HUES64 (cell line): ENCODE data around the gene NLN.
"Not testable (repeated sequence)": the region's sequence is repeated elsewhere in the genome, so short reads cannot be mapped to it uniquely, and the experiment has no call there.

Experiments used
- H3K27ac ChIP-seq: 2 replicates; pipeline ENCODE4 v1.7.0; 2013; ENCODE audit warnings: low read depth, low read length, inconsistent platforms
- H3K27me3 ChIP-seq: 2 replicates; pipeline ENCODE4 v1.6.1; 2013; ENCODE audit warnings: mild to moderate bottlenecking, low read length; ENCODE audit not compliant: insufficient read depth
- H3K36me3 ChIP-seq: 2 replicates; pipeline ENCODE4 v1.6.1; 2013; ENCODE audit warnings: mild to moderate bottlenecking, low read length; ENCODE audit not compliant: insufficient read depth
- H3K4me1 ChIP-seq: 2 replicates; pipeline ENCODE4 v1.6.1; 2013; ENCODE audit warnings: mild to moderate bottlenecking, low read length, moderate library complexity; ENCODE audit not compliant: insufficient read depth
- H3K4me3 ChIP-seq: 2 replicates; pipeline ENCODE4 v1.5.1; 2013; ENCODE audit warnings: mild to moderate bottlenecking, low read length, moderate library complexity
- H3K9ac ChIP-seq: 2 replicates; pipeline ENCODE4 v1.6.1; 2013; ENCODE audit warnings: mild to moderate bottlenecking, low read depth, low read length
- H3K9me3 ChIP-seq: 2 replicates; pipeline ENCODE4 v1.6.1; 2013; ENCODE audit warnings: low read depth, low read length; ENCODE audit not compliant: insufficient read depth
- WGBS: fragments of 150-250, 120-280 bp; methylation state at CpG from one replicate; pipeline ENCODE4 v1.1.7; 2013; ENCODE audit warnings: missing lambda C conversion rate; 5-methylcytosine and 5-hydroxymethylcytosine counted together

NLN gene

DNA sequence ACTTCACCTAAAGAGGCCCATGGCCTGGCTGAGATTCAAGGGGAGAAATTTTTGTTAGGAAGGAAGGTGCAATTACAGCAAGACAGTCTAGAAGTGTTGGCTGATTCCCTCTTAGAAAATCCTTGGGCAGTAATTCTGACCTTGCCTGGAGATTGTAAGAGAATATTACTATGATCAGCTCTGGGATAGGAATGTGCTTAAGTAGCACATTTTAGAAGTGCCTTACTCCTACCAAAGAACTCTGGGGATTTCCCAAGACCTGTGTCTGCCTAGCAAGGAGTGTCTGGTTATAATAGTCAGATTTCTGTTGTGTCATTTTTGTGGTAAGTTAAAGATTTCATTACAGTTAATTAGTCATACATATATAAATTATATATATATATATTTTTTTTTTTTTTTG is 52.3 kb downstream of the NLN start:
- Histone ChIP-seq H3K27ac (no peak overlapping the region), H3K4me3 (no peak overlapping the region), H3K9me3 (no peaks in the 10 kb centered on the region), H3K27me3 (no peaks in the 10 kb centered on the region), H3K9ac (no peak overlapping the region), H3K4me1 (no peaks in the 10 kb centered on the region), H3K36me3 (peaks cover 60% of the 10 kb centered on the region)

DNA sequence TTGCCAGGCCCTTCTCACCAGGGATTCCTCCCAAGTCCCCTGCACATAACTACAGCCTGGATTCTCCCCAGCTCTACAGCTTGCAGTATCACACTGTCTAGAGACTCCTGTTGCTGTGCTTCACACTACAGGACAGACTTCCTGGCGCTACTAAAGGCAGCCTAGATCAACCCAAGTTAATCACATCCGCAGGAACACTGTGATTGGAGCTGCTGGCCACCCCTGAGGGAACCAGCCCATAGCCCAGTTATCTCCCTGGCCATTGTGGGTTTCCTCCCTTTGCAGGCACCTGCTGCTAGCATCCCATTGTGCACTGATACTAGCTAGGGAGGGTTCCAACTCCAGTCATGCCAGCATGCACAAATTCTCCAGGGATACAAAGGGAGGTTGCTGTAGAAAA is 53.5 kb downstream of the NLN start:
- 93% methylated on average over 2 of the region's 2 CpGs for WGBS
- no peak overlapping the region for H3K27ac ChIP-seq
- no peak overlapping the region for H3K9ac ChIP-seq
- no peaks in the 10 kb centered on the region for H3K9me3 ChIP-seq
- no peaks in the 10 kb centered on the region for H3K27me3 ChIP-seq
- H3K4me3 ChIP-seq = no peak overlapping the region
- H3K36me3 ChIP-seq = peaks cover 60% of the 10 kb centered on the region
- H3K4me1 ChIP-seq = no peaks in the 10 kb centered on the region

DNA sequence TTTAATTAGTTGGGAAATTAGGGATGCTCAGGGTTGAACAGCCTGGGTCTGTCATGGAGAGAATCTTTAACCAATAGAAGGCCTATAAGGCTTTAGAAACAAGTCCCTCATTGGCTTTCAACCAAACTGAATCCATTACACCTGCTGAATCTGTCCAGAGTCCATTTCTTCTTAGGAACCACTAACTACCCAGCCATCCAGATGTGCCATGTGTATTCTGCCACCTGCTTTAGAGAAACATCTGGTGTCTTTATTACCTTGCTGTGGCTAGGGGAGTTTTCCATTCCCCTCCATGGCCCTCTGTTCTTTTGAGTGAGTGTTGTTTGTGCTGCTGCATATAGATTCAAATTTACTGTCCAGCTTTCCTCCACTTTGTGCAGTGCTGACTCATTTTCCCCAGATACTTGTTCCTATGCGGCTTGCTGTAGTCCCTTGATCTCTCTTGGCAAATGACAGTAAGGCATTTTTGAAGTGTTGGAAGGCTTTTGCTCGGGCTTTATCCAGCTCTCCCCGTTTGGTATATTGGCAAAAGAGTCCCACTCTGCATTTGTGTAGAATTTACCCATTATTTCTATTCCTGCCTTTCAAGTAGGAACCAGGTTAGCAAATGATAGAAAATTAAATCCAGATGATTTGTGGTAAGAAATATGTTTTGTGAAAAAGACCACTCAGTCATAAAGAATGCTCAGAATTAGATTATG is 54.6 kb downstream of the NLN start:
- peaks cover 66% of the 10 kb centered on the region for H3K36me3 ChIP-seq
- no peaks in the 10 kb centered on the region for H3K9me3 ChIP-seq
- no peaks in the 10 kb centered on the region for H3K27me3 ChIP-seq
- 98% methylated on average over 2 of the region's 3 CpGs for WGBS
- no peak overlapping the region for H3K9ac ChIP-seq
- H3K27ac ChIP-seq = no peak overlapping the region
- no peak overlapping the region for H3K4me3 ChIP-seq
- H3K4me1 ChIP-seq = no peaks in the 10 kb centered on the region

DNA sequence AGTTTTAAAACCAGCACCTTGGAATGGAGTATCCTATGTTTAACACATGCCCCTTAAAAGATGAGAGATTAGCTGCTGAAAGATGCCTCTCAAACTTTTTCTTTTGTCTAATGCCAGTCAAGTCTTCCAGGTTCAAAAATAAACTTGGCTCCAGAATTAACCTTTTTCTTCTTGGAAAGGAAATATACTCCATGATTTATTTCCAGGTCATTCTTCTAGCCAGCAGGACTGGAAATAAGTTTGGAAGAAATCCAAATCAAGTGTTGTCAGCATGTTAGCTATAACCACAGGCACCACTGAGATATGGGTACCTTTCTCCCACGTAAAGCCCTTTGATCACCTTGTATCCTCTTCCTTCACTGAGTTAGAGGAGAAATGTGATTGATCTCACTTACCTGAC is 56.1 kb downstream of the NLN start:
- no peaks in the 10 kb centered on the region for H3K4me1 ChIP-seq
- 75% methylated on average over 1 of the region's 1 CpG for WGBS
- no peak overlapping the region for H3K4me3 ChIP-seq

DNA sequence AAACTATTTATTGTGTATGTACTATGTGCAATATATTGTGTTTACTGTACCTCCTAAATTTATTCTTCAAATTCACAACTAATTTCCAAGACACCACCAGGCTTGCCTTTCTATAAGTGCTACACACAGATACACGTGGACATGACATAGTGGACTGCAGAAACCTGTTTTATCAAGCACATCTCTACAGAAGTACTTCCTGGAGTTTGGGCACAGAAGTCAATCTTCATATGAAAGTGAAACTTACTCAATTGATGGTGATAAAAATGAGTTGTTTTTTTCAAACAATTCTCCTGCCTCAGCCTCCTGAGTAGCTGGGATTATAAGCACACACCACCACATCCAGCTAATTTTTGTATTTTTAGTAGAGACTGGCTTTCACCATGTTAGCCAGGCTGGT is 57.6 kb downstream of the NLN start:
- Histone ChIP-seq H3K9ac (no peak overlapping the region), H3K27ac (no peak overlapping the region), H3K36me3 (peaks cover 86% of the 10 kb centered on the region), H3K27me3 (no peaks in the 10 kb centered on the region), H3K4me3 (no peak overlapping the region), H3K4me1 (no peaks in the 10 kb centered on the region), H3K9me3 (no peaks in the 10 kb centered on the region)
- 91% methylated on average over 1 of the region's 1 CpG for WGBS

More for the DNA sequence above, 56.1 kb downstream of the NLN start:
- Histone ChIP-seq H3K27me3 (no peaks in the 10 kb centered on the region), H3K9me3 (no peaks in the 10 kb centered on the region), H3K9ac (no peak overlapping the region), H3K36me3 (peaks cover 78% of the 10 kb centered on the region), H3K27ac (no peak overlapping the region)

DNA sequence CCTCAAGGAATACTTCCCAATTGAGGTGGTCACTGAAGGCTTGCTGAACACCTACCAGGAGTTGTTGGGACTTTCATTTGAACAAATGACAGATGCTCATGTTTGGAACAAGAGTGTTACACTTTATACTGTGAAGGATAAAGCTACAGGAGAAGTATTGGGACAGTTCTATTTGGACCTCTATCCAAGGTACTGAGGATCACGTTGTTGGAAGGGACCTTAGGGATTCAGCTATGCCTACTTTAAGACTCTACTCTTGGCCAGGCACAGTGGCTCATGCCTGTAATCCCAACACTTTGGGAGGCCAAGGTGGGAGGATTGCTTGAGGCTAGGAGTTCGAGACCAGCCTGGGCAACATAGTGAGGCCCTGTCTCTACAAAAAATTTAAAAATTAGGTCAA is 66.3 kb downstream of the NLN start:
- 92% methylated on average over 2 of the region's 2 CpGs for WGBS
- H3K36me3 ChIP-seq = peaks cover 90% of the 10 kb centered on the region
- not testable (repeated sequence) for H3K27ac ChIP-seq, H3K4me1 ChIP-seq, H3K27me3 ChIP-seq, H3K9me3 ChIP-seq, H3K9ac ChIP-seq, H3K4me3 ChIP-seq

DNA sequence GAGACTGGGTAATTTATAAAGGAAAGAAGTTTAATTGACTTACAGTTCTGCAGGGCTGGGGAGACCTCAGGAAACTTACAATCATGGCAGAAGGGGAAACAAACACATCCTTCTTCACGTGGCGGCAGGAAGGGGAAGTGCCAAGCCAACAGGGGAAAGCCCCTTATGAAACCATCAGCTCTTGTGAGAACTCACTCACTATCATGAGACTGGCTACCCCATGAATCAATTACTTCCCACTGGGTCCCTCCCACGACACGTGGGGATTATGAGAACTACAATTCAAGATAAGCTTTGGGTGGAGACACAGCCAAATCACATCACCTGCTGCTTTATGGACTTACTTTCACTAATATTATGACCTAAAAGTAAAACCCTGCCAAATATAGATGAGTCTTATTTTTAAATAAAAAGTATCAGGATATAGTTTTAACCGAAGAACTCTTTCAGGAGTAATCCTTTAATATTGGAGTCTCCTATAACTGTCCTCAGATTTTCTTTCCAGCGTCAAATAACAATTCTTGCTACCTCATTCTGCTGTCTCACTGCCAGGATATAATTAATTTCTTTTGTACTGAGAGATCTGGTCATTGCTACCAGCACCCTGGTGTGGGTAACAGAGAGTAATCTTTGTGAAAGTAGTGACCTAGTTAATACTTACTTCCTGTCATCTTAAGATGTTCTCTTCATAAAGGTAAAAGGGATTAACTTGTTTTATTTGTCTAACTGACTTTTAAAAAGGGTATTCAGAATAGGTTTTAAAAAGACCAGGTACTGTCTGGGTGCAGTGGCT is 68.6 kb downstream of the NLN start:
- H3K9ac ChIP-seq = no peak overlapping the region
- H3K4me1 ChIP-seq = no peaks in the 10 kb centered on the region
- H3K27me3 ChIP-seq = no peaks in the 10 kb centered on the region
- no peak overlapping the region for H3K27ac ChIP-seq
- 87% methylated on average over 4 of the region's 6 CpGs for WGBS
- H3K36me3 ChIP-seq = peaks cover 91% of the 10 kb centered on the region
- no peaks in the 10 kb centered on the region for H3K9me3 ChIP-seq
- no peak overlapping the region for H3K4me3 ChIP-seq

DNA sequence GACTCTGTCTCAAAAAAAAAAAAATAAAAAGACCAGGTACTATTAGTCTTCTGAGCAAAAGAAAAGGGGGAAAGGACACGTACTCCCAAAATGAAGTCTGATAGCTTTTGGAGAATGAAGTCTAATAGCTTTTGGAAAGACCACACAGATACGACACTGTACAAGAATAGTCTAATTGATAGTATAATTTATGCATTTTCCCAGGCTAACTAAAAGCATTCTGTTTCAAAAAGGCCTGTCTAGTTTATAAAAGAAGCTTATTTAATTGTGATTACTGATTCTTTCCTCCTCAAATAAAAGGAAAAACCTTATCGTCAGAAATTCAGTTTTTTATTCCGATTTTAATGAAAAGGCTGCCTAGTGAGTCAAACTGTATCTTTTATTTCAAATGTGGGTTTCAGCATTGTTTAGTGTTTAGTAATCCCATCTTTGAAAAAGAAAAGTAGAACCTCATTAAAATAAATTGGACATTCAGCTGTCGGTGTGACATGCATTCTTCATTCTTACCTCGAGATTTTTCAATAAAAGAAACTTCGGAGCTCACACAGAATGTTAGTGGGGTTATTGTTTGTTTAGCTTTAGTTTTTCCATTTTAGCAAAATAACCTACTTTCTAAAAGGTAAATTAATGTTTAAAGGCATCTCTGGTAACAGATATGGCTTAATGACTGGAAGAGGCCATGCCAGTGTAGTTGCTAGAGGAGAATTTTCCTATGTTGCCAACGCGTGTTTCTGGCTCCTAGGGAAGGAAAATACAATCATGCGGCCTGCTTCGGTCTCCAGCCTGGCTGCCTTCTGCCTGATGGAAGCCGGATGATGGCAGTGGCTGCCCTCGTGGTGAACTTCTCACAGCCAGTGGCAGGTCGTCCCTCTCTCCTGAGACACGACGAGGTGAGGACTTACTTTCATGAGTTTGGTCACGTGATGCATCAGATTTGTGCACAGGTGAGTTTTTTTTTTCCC is 70.0 kb downstream of the NLN start:
- no peaks in the 10 kb centered on the region for H3K4me1 ChIP-seq
- H3K27ac ChIP-seq = no peak overlapping the region
- no peak overlapping the region for H3K9ac ChIP-seq
- peaks cover 91% of the 10 kb centered on the region for H3K36me3 ChIP-seq
- no peaks in the 10 kb centered on the region for H3K27me3 ChIP-seq
- no peak overlapping the region for H3K4me3 ChIP-seq
- H3K9me3 ChIP-seq = no peaks in the 10 kb centered on the region
- WGBS = 95% methylated on average over 17 of the region's 17 CpGs

DNA sequence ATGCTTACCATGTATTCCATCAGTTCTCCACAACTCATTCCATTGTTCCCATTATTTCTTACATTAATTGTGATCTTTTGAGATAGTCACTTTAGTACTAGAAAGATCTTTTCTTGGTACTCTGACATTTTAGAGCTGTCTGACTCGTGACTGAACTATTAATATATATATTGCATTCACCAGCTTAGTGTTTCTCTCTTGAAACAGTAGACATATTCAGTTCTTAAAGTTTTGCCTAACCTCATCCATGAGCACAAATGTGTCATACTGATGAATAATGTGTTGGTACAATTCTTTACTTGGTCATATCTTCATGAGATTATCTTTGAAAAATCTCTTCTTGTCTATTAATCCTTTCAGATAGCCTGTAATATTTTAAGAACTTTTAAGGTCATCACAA is 74.3 kb downstream of the NLN start:
- WGBS = no CpG with 5 or more reads among the region's 1 CpG
- Histone ChIP-seq H3K27ac (no peak overlapping the region), H3K4me3 (no peak overlapping the region), H3K9me3 (no peaks in the 10 kb centered on the region), H3K27me3 (no peaks in the 10 kb centered on the region), H3K36me3 (peaks cover 86% of the 10 kb centered on the region), H3K4me1 (peaks cover 3% of the 10 kb centered on the region; the same call in 1 of the 2 replicates), H3K9ac (no peak overlapping the region)

DNA sequence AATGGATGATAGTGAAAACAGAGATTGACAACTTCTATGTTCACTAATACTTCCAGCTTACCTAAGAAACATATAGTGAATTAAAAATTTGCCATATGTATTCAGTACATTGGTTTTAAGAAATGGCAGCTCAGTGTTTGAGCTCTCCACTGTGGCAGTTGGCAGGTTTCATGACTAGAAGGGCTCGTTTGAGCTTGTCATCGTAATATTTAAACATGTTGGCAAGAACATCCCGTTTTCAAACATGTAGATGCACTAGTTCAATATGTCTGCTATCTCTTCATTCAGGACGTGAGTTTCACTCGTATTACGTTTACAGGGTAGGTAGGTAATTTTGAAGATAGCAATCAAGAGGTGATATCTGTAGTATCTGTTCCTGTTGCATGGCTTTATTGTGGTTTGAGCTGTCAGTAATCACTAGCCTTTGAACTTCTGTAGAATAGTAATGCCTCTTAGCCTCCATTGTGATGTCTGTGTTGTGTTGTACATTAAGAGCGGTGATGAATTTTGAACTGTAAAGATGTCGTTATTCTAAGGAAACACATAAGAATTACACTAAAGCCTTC is 74.8 kb downstream of the NLN start:
- H3K27ac ChIP-seq = no peak overlapping the region
- H3K4me3 ChIP-seq = no peak overlapping the region
- H3K36me3 ChIP-seq = peaks cover 88% of the 10 kb centered on the region
- no peak overlapping the region for H3K9ac ChIP-seq
- H3K9me3 ChIP-seq = peaks cover 4% of the 10 kb centered on the region; the same call in 1 of the 2 replicates
- 96% methylated on average over 8 of the region's 8 CpGs for WGBS
- H3K27me3 ChIP-seq = no peaks in the 10 kb centered on the region
- H3K4me1 ChIP-seq = peaks cover 3% of the 10 kb centered on the region; the same call in 1 of the 2 replicates
